Natural killer cell (primary cell): ENCODE results near the gene ERI3. TPM values are rescaled to one million over a fixed set of nuclear protein-coding genes. Genes with fewer than 3 reads are reported as not detected.

Source experiments
- ATAC-seq, 3 donors: fragments of 150-1000 bp in 2 of 3; fragments of 200-7000 bp in 1 of 3; cut with Tn5 transposase; 1 replicate in 1 of 3; 2 replicates in 2 of 3; pipeline ENCODE4 v1.10.0; 2021; ENCODE audit warnings: mild to moderate bottlenecking in 2 of 3, moderate library complexity in 2 of 3
- DNase-seq, 2 donors: peaks; one replicate each; pipeline versions ENCODE4 v3.0.0 to v3.0.0-alpha.2; 2013 to 2021; ENCODE audit warnings: mixed read lengths in 1 of 2
- H3K27ac ChIP-seq: one replicate; pipeline ENCODE4 v1.5.1; 2013; ENCODE audit warnings: mild to moderate bottlenecking, low read length
- H3K27me3 ChIP-seq: one replicate; pipeline ENCODE4 v1.6.1; 2013; ENCODE audit warnings: low read length; ENCODE audit not compliant: control insufficient read depth, insufficient read depth
- H3K36me3 ChIP-seq: one replicate; pipeline ENCODE4 v1.6.1; 2013; ENCODE audit warnings: low read length; ENCODE audit not compliant: control insufficient read depth, insufficient read depth
- H3K4me1 ChIP-seq: one replicate; pipeline ENCODE4 v1.6.1; 2013; ENCODE audit warnings: low read length; ENCODE audit not compliant: control insufficient read depth, insufficient read depth
- H3K4me3 ChIP-seq: one replicate; pipeline ENCODE4 v1.5.1; 2013; ENCODE audit warnings: low read length
- H3K9me3 ChIP-seq: one replicate; pipeline ENCODE4 v1.6.1; 2013; ENCODE audit warnings: low read length; ENCODE audit not compliant: control insufficient read depth, insufficient read depth
- H3K27ac Mint-ChIP-seq, 2 donors: one replicate each; pipeline ENCODE4 v1.8.0; 2022; ENCODE audit warnings: mild to moderate bottlenecking in 2 of 2, mixed read lengths in 2 of 2, moderate library complexity in 1 of 2
- H3K27me3 Mint-ChIP-seq, 2 donors: one replicate each; pipeline ENCODE4 v1.8.0; 2022; ENCODE audit warnings: low read depth in 2 of 2, mixed read lengths in 2 of 2
- H3K36me3 Mint-ChIP-seq: one replicate; pipeline ENCODE4 v1.8.0; 2022; ENCODE audit warnings: mixed read lengths
- H3K4me1 Mint-ChIP-seq, 2 donors: one replicate each; pipeline ENCODE4 v1.8.0; 2022; ENCODE audit warnings: mixed read lengths in 2 of 2
- H3K4me3 Mint-ChIP-seq: one replicate; pipeline ENCODE4 v1.8.0; 2022; ENCODE audit warnings: mild to moderate bottlenecking, moderate library complexity, mixed read lengths
- H3K9me3 Mint-ChIP-seq, 2 donors: one replicate each; pipeline ENCODE4 v1.8.0; 2022; ENCODE audit warnings: mixed read lengths in 2 of 2
- WGBS: methylation state at CpG from one replicate; pipeline ENCODE4 v1.1.7; 2013; ENCODE audit warnings: missing lambda C conversion rate; ENCODE audit not compliant: insufficient coverage; 5-methylcytosine and 5-hydroxymethylcytosine counted together
- intact Hi-C: fragments of 100-400 bp; cut with micrococcal nuclease; formaldehyde crosslinking; loops from one replicate; pipeline ENCODE4 v1.14.2; 2022
- total RNA-seq, 4 donors: library from RNA; stranded (reverse); fragments of 120-200 nt in 1 of 4; gene quantifications; one replicate each; pipeline versions ENCODE4 v1.2.3 to v1.2.4, GENCODE V29; 2013 to 2022
- TF ChIP-seq, protein P1 (sequence below): fragments of 200-600 bp; IDR thresholded peaks from one replicate; pipeline ENCODE4 v1.8.0; 2022; ENCODE audit warnings: antibody characterized with exemption

Gene ERI3
- total RNA-seq, 3 donors from 2014 or later (not counting 1 experiment from before 2014, with no cell fraction given) = 28.3 to 35.3 (median 30.4) TPM

DNA sequence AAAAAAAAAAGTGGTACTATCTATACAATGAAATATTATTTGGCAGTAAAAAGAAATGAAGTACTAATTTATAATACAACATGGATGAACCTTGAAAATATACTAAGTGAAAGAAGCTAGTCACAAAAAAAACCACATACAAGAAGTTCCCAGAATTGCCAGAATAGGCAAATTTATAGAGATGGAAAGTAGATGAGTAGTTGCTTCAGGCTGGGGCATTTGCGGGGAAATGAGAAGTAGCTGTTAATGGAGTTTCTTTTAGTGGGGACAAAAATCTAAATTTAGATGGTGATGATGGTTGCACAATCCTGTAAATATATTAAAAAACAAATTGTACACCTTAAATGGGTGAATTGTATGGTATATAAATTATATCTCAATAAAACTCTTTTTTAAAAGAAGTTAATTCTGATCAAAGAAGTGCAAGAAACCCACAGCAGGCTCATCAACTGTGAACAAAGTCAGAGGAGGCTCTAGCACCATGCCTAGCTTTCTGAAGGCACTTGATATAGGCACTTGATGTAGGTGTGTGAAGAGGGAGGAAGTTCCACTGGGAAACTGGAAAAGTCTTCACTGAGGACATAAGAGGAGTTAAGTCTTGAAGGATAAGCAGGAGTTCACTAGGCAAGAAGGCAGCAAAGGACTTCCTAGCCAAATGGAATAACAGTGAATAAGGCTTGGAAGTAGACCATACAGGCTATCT is 89.2 kb downstream of the ERI3 start:
- peaks cover 16 to 42% of the 10 kb centered on the region in 2 donors for H3K4me1 Mint-ChIP-seq
- no peaks in the 10 kb centered on the region for H3K9me3 Mint-ChIP-seq
- no peak for DNase-seq
- no peaks in the 10 kb centered on the region for H3K9me3 ChIP-seq
- no peaks in the 10 kb centered on the region for H3K27me3 Mint-ChIP-seq
- H3K36me3 ChIP-seq = no peaks in the 10 kb centered on the region
- WGBS = no CpG with 5 or more reads among the region's 1 CpG
- H3K27ac ChIP-seq = no peak overlapping the region
- no peaks in the 10 kb centered on the region for H3K36me3 Mint-ChIP-seq
- H3K27me3 ChIP-seq = no peaks in the 10 kb centered on the region
- intact Hi-C loops = no loop called here
- H3K4me1 ChIP-seq = peaks cover 10% of the 10 kb centered on the region
- no peak overlapping the region for H3K27ac Mint-ChIP-seq
- no peak for ATAC-seq
- TF ChIP-seq, protein P1, sequence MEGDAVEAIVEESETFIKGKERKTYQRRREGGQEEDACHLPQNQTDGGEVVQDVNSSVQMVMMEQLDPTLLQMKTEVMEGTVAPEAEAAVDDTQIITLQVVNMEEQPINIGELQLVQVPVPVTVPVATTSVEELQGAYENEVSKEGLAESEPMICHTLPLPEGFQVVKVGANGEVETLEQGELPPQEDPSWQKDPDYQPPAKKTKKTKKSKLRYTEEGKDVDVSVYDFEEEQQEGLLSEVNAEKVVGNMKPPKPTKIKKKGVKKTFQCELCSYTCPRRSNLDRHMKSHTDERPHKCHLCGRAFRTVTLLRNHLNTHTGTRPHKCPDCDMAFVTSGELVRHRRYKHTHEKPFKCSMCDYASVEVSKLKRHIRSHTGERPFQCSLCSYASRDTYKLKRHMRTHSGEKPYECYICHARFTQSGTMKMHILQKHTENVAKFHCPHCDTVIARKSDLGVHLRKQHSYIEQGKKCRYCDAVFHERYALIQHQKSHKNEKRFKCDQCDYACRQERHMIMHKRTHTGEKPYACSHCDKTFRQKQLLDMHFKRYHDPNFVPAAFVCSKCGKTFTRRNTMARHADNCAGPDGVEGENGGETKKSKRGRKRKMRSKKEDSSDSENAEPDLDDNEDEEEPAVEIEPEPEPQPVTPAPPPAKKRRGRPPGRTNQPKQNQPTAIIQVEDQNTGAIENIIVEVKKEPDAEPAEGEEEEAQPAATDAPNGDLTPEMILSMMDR = no peak
- no peak overlapping the region for H3K4me3 ChIP-seq
- no peak overlapping the region for H3K4me3 Mint-ChIP-seq

- H3K27ac ChIP-seq = no peak overlapping the region
- 96% methylated on average over 10 of the region's 11 CpGs for WGBS
- no peaks in the 10 kb centered on the region for H3K36me3 ChIP-seq
- H3K9me3 ChIP-seq = no peaks in the 10 kb centered on the region
- no peak overlapping the region for H3K4me3 ChIP-seq
- no peak overlapping the region for H3K4me3 Mint-ChIP-seq
- no peaks in the 10 kb centered on the region for H3K27me3 ChIP-seq
- no peaks in the 10 kb centered on the region for H3K9me3 Mint-ChIP-seq
- H3K4me1 ChIP-seq = peaks cover 10% of the 10 kb centered on the region
- no peak for DNase-seq
- intact Hi-C loops = no loop called here
- no peaks in the 10 kb centered on the region for H3K36me3 Mint-ChIP-seq
- no peak for ATAC-seq
- no peaks in the 10 kb centered on the region for H3K27me3 Mint-ChIP-seq
- TF ChIP-seq, protein P1 = no peak
- peak overlapping the region in 1 of 2 donors; percentile 2 for H3K27ac Mint-ChIP-seq
- H3K4me1 Mint-ChIP-seq = peaks cover 11 to 39% of the 10 kb centered on the region in 2 donors
Observed at GRCh38 chr1:44264451-44264771, 90.6 kb downstream of the ERI3 start.

GRCh38 chr1:44263568-44264450 is 91.2 kb downstream of the ERI3 start:
- Histone ChIP-seq H3K4me1 (peaks cover 10% of the 10 kb centered on the region), H3K4me3 (no peak overlapping the region), H3K27ac (no peak overlapping the region), H3K27me3 (no peaks in the 10 kb centered on the region), H3K36me3 (no peaks in the 10 kb centered on the region), H3K9me3 (no peaks in the 10 kb centered on the region)
- no peaks in the 10 kb centered on the region for H3K27me3 Mint-ChIP-seq
- TF ChIP-seq, protein P1 = no peak
- no peaks in the 10 kb centered on the region for H3K36me3 Mint-ChIP-seq
- H3K9me3 Mint-ChIP-seq = no peaks in the 10 kb centered on the region
- ATAC-seq (peak in 1 of 3 donors; percentile 37), DNase-seq (no peak)
- intact Hi-C loops = no loop called here
- peaks cover 6 to 39% of the 10 kb centered on the region in 2 donors for H3K4me1 Mint-ChIP-seq
- no peak overlapping the region for H3K4me3 Mint-ChIP-seq
- 86% methylated on average over 9 of the region's 9 CpGs for WGBS
- peak overlapping the region in 1 of 2 donors; percentile 2 for H3K27ac Mint-ChIP-seq
